ENCODE measurements around the gene NKD2.

NKD2 gene

DNA sequence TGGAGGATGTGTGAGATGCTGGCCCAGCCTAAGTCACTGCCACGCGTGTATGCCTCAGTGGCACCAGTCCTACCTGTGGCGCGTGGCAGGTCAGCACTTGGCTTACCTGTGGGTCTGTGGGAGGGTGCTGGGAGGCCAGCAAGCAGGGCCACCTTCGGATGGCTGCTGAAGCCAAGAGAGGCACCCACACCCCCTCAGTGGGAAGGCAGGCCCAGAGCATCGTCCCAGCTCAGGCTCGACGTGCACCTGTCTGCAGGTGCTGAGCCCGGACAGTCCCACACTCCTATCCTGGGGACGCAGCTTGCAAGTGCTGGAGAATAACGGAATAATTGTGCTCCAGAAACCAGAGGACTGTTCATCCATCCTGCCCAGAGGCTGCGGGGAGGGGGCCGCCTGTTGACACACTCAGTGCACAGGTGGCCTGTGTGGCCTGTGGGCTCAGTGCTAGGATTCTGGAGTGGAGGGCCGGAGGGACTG is 24.0 kb downstream of the NKD2 start:
- H3K27me3 Mint-ChIP-seq, result peaks cover 1% of the 10 kb centered on the region
- no peak for ATAC-seq
- H3K4me1 Mint-ChIP-seq, result no peaks in the 10 kb centered on the region
- no peaks in the 10 kb centered on the region for H3K9me3 Mint-ChIP-seq
- H3K4me3 Mint-ChIP-seq, result no peak overlapping the region
- H3K27ac Mint-ChIP-seq, result no peak overlapping the region
- H3K36me3 Mint-ChIP-seq (ENCODE audit: low read depth), result no peaks in the 10 kb centered on the region
- DNase-seq, result no peak

DNA sequence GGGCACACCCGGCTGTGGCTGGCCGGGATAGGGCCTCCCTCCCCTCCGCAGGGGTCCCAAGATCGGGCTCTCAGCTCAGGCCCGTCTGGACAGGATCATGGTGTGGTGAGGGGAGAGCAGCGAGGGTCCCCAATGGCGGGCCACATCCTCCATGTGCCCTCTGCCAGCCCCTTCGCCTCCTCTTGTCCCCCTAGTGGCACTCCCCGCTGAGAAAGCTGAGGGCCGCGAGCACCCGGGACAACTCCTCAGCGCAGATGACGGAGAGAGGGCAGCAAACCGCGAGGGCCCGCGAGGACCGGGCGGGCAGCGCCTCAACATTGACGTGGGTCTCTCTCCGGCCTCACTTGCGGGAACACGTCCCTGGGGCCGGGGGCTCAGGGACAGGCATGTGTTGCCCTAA is 24.6 kb downstream of the NKD2 start:
- Mint-ChIP-seq H3K9me3 (no peaks in the 10 kb centered on the region), H3K27ac (no peak overlapping the region), H3K4me1 (no peaks in the 10 kb centered on the region), H3K4me3 (no peak overlapping the region), H3K36me3 (ENCODE audit: low read depth) (no peaks in the 10 kb centered on the region), H3K27me3 (peaks cover 1% of the 10 kb centered on the region)
- DNase-seq (no peak), ATAC-seq (no peak)

DNA sequence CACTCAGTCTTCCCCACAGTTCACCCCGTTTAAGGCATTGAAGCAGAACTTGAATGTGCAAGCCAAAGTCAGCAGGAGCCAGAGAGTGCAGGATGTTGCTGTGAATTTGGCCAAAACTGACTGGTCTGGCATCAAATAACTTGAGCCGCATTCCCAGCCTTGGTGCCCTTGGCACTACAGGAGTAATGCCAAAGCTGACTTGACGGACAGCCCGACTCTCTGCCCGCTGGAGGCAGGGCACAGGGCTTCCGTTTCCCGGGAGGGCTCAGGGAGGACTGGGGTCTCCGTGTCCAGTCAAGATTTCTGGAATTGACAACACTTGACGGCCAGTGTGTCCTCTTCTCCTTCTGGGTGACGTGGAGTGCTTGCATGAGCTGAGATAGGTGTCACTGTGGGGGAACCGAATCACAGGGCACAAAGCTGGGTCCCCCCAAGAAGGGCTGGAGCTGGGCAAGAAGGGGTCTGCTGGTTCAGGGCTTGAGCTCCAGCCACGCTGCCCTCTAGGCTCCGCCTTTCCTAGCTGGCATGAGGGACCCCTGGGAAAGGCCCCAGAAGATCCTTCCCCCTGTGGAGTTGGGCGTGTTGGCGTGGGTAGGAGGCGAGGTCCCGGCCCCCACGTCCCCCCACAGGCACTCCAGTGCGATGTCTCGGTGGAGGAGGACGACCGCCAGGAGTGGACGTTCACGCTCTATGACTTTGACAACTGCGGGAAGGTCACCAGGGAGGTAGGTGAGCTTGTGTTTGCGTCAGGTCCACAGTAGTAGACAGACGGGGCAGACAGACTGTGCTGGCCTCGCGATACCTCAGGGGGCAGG is 25.2 kb downstream of the NKD2 start:
- DNase-seq (no peak), ATAC-seq (no peak)
- Mint-ChIP-seq H3K36me3 (ENCODE audit: low read depth) (no peaks in the 10 kb centered on the region), H3K27me3 (peaks cover 1% of the 10 kb centered on the region), H3K27ac (no peak overlapping the region), H3K4me3 (no peak overlapping the region), H3K9me3 (no peaks in the 10 kb centered on the region), H3K4me1 (no peaks in the 10 kb centered on the region)

DNA sequence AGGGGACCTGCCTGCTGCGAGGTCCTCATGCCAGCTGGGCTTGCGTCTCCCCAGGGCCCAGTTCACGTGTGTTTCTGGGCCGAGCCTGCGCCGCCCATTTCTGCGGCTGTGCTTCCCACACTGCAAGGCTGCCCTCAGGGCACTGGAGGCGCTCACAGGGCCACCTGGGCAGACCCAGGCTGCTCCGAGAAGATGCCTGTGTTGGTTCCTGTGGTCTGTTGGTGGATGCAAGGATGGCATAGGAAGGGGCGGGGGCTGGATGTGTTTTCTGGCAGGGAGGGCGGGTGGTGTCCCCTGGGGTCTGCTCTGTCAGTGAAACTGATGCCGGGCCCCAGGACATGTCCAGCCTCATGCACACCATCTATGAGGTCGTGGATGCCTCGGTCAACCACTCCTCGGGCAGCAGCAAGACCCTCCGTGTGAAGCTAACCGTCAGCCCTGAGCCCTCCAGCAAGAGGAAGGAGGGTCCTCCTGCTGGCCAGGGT is 25.9 kb downstream of the NKD2 start:
- ATAC-seq (no peak), DNase-seq (no peak)
- Mint-ChIP-seq H3K36me3 (ENCODE audit: low read depth) (no peaks in the 10 kb centered on the region), H3K4me3 (no peak overlapping the region), H3K9me3 (no peaks in the 10 kb centered on the region), H3K27me3 (peaks cover 1% of the 10 kb centered on the region), H3K27ac (no peak overlapping the region), H3K4me1 (no peaks in the 10 kb centered on the region)

DNA sequence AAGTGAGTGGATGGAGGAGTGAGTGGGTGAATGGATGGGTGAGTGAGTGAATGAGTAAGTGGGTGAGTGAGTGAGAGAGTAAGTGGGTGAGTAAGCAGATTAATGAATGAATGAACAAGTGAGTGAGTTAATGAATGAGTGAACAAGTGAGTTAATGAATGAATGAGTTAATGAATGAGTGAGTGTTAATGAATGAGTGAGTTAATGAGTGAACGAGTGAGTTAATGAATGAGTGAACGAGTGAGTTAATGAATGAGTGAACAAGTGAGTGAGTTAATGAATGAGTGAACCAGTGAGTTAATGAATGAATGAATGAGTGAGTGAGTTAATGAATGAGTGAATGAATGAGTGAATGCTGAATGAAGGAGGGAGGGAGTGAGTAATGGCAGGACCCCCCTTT is 26.4 kb downstream of the NKD2 start:
- peaks cover 1% of the 10 kb centered on the region for H3K27me3 Mint-ChIP-seq
- no peaks in the 10 kb centered on the region for H3K36me3 Mint-ChIP-seq (ENCODE audit: low read depth)
- H3K9me3 Mint-ChIP-seq, result no peaks in the 10 kb centered on the region
- ATAC-seq (no peak), DNase-seq (no peak)
- H3K27ac Mint-ChIP-seq, result no peak overlapping the region
- no peak overlapping the region for H3K4me3 Mint-ChIP-seq
- H3K4me1 Mint-ChIP-seq, result no peaks in the 10 kb centered on the region

DNA sequence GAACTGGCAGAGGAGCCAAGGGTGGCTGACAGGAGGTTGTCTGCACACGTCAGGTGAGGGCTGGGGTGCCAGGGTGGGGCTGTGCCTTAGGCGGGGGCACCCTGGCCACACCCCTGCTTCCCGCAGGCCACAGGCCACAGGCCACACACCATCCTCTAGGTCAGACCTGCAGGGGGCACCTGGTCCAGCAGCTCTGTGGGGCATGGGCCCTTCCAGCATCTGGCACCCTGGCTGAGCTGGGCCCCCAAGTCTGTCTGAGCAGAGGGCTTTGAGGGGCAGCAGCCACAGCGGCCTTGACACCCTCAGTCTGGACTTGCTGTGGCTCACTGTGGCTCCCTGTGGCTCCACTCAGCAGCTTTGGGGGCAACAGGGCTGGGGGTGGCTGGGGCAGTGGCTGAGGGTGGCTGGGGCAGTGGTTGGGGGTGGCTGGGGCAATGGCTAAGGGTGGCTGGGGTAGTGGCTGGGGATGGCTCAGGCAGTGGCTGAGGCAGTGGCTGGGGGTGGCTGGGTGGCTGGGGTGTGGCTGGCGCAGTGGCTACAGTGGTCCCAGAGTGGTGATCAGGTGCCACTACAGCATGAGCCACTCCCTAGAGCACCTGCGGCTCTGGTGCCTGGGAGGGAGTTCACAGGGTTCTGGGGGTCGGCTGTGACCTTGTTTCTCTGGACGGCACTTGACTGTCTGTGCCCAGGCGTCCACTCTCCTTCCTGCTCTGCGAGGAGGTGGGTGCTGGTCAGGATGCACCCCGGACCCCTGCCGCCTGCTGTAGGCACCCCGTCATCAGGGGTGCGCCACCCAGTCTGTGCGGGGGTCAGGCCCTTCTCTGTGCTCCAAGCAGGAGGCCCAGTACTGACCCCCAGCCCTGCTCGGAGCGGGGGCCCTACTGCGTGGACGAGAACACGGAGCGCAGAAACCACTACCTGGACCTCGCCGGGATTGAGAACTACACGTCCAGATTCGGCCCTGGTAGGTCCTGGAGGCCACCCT is 27.1 kb downstream of the NKD2 start:
- Mint-ChIP-seq H3K4me1 (no peaks in the 10 kb centered on the region), H3K27me3 (peaks cover 1% of the 10 kb centered on the region), H3K9me3 (no peaks in the 10 kb centered on the region), H3K36me3 (ENCODE audit: low read depth) (no peaks in the 10 kb centered on the region), H3K4me3 (no peak overlapping the region), H3K27ac (no peak overlapping the region)
- ATAC-seq, result no peak
- no peak for DNase-seq

DNA sequence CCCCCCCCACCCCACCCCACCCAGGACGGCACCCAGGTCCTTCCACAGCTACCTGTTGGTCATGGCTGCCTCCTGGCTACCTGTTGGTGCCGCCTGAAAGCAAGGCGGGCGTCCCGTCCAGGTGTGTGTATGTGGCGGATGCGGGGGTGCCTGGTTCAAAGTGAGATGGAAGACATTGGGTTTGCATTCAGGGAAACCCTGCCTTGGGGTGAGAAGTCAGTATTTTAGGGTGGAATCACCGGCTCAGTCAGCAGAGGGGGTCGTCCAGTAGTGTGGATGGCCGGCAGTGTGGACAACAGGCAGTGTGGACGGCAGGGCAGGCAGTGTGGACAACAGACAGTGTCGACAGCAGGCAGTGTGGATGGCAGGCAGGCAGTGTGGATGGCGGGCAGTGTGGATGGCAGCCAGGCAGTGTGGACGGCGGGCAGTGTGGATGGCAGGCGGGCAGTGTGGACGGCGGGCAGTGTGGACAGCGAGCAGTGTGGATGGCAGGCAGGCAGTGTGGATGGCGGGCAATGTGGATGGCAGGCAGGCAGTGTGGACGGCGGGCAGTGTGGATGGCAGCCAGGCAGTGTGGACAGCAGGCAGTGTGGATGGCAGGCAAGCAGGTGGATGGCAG is 28.0 kb downstream of the NKD2 start:
- Mint-ChIP-seq H3K4me3 (no peak overlapping the region), H3K9me3 (peaks cover 9% of the 10 kb centered on the region), H3K36me3 (ENCODE audit: low read depth) (no peaks in the 10 kb centered on the region), H3K4me1 (no peaks in the 10 kb centered on the region), H3K27ac (no peak overlapping the region), H3K27me3 (peaks cover 1% of the 10 kb centered on the region)
- DNase-seq (no peak), ATAC-seq (no peak)

DNA sequence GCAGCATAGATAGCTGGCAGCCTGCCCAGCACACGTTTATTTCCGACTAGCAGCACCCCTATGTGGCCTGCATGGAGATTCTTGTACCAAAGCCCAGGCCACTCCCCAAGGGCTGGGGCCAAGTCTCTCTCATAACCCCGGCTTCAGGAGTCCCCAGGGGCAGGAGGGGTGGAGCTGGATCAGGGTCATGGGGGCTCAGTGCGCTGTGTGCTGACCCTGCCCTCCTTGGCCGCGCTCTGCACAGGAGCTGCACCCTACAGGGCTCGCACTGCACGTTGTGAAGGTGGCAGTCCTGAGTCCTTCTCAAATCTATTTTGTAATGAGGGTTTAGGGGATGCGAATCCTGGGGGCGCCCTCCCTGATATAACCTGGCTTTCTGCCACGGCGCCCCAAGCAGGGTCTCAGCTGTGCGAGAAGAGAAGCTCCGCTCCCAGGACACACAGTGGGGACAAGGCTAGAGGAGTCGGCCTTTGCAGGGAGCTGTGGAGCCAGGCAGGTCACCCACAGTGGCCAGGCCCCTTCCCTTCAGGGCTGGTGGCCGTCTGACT is 28.6 kb downstream of the NKD2 start:
- DNase-seq (no peak), ATAC-seq (no peak)
- Mint-ChIP-seq H3K4me3 (no peak overlapping the region), H3K4me1 (no peaks in the 10 kb centered on the region), H3K27ac (no peak overlapping the region), H3K9me3 (peaks cover 14% of the 10 kb centered on the region), H3K36me3 (ENCODE audit: low read depth) (no peaks in the 10 kb centered on the region), H3K27me3 (peaks cover 1% of the 10 kb centered on the region)

DNA sequence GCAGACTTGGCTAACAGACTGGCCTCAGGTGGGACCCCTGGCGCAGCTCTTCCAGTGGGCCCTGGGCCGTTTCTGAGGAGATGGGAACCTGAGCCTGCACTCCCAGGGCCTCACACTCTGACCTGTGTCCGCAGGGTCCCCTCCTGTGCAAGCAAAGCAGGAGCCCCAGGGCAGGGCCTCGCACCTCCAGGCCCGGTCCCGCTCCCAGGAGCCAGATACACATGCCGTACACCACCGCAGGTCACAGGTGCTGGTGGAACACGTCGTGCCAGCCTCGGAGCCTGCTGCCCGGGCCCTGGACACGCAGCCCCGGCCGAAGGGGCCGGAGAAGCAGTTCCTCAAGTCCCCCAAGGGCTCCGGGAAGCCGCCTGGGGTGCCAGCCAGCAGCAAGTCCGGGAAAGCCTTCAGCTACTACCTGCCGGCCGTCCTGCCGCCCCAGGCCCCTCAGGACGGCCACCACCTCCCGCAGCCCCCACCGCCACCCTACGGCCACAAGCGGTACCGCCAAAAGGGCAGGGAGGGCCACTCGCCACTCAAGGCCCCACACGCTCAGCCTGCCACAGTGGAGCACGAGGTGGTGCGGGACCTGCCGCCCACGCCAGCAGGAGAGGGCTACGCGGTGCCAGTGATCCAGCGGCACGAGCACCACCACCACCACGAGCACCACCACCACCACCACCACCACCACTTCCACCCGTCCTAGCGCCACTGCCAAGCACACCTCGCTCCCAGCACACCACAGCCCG is 29.2 kb downstream of the NKD2 start:
- H3K4me3 Mint-ChIP-seq, result no peak overlapping the region
- no peaks in the 10 kb centered on the region for H3K4me1 Mint-ChIP-seq
- H3K9me3 Mint-ChIP-seq, result peaks cover 21% of the 10 kb centered on the region
- H3K36me3 Mint-ChIP-seq (ENCODE audit: low read depth), result peaks cover 1% of the 10 kb centered on the region
- DNase-seq (no peak), ATAC-seq (no peak)
- H3K27me3 Mint-ChIP-seq, result peaks cover 3% of the 10 kb centered on the region
- no peak overlapping the region for H3K27ac Mint-ChIP-seq

DNA sequence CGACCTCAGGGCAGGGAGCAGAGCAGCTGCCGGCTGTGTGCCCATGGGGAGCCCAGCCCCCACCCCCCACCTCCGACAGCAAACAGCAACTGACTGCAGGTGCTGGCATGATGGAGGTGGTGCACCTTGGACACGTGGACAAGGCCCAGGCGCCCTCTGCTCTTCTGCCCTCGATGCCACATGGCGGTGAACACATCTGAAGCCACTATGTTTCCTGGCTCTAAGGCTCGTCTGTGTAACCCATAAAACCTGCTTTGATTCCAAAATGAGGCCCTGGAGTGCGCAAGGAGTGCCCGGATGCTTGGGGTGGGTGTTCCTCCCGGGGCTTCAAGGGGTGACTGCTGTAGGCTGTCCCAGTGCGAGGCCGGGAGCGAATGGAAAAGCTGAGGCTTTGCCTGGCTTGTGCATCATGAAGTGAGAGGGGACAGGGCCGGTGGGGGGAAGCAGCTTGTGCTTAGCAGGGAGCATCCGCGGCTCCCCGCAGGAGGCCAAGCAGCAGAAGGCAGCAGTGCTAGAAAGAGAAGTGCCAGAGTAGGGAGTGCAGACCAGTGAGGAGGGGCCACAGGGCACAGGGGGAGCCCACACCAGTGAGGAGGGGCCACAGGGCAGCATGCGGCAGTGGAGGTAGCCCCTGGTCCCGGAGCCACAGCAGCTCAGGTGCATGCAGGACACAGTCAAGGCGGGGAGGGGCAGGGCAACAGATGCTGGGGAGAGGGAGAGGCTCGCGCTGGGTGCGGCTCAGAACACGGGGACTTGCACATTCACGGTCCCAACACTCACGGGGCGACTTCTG is 30.0 kb downstream of the NKD2 start:
- H3K4me3 Mint-ChIP-seq, result no peak overlapping the region
- H3K4me1 Mint-ChIP-seq, result peaks cover 2% of the 10 kb centered on the region
- ATAC-seq, result no peak
- DNase-seq, result no peak
- H3K27ac Mint-ChIP-seq, result no peak overlapping the region
- H3K36me3 Mint-ChIP-seq (ENCODE audit: low read depth), result peaks cover 7% of the 10 kb centered on the region
- H3K9me3 Mint-ChIP-seq, result peaks cover 29% of the 10 kb centered on the region
- peaks cover 3% of the 10 kb centered on the region for H3K27me3 Mint-ChIP-seq

DNA sequence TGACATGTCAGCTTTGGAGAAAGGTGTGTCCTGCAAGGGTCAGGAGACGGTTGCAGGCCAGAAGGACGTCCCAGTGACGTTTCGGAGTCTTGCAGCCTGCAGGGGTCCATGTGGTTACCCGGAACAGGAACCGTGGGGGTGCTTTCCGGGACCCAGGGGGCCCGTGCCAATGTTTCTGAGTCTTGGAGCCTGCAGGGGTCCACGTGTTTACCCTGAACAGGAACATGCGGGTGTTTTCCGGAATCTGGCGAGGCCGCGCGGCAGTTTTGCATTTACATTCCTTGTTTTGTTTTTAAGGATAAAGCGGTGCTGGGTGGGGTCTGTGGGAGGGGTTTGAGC is 30.6 kb downstream of the NKD2 start:
- peaks cover 7% of the 10 kb centered on the region for H3K36me3 Mint-ChIP-seq (ENCODE audit: low read depth)
- peaks cover 2% of the 10 kb centered on the region for H3K4me1 Mint-ChIP-seq
- no peak overlapping the region for H3K4me3 Mint-ChIP-seq
- peaks cover 34% of the 10 kb centered on the region for H3K9me3 Mint-ChIP-seq
- no peak for DNase-seq
- ATAC-seq, result no peak
- H3K27me3 Mint-ChIP-seq, result peaks cover 3% of the 10 kb centered on the region
- no peak overlapping the region for H3K27ac Mint-ChIP-seq

DNA sequence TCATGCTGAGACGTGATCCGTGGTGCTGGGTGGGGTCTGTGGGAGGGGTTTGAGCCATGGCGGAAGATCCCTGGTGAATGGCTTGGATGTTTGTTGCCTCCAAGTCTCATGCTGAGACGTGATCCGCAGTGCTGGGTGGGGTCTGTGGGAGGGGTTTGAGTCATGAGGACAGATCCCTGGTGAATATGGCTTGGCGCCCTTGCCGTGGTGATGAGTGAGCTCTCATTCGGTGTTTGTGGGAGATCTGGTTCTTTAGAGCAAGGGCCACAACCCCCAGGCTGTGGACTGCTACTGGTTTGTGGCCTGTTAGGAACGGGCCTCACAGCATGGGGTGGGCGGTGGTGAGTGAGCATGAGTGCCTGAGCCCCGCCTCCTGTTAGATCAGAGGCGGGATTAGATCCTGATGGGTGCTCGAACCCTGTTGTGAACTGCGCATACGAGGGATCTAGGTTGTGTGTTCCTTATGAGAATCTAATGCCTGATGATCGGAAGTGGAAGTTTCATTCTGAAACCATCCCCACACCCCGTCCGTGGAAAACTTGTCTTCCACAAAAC is 31.2 kb downstream of the NKD2 start:
- H3K4me1 Mint-ChIP-seq, result peaks cover 2% of the 10 kb centered on the region
- no peak for DNase-seq
- peaks cover 40% of the 10 kb centered on the region for H3K9me3 Mint-ChIP-seq
- H3K36me3 Mint-ChIP-seq (ENCODE audit: low read depth), result peaks cover 11% of the 10 kb centered on the region
- H3K27me3 Mint-ChIP-seq, result peaks cover 3% of the 10 kb centered on the region
- no peak overlapping the region for H3K4me3 Mint-ChIP-seq
- ATAC-seq, result no peak
- H3K27ac Mint-ChIP-seq, result no peak overlapping the region

DNA sequence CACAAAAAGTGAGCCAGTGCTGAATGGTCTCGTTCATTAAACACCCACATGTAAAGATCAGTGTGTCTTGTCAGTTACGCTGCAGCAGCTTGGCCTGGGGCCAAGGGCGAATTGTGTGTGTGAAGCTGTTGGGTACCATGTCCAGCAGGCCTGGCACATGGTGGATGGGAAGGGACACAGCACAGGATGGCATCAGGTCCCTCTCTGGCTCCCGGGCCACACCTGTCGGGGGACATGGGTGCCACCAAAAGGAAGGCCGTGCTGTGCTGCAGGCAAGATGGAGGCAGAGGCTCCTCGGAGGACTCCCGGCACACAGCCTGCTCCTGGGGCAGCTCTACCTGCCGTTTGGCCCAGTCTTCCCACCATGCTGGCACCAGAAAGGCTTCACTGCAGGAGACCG is 32.0 kb downstream of the NKD2 start:
- H3K4me3 Mint-ChIP-seq, result no peak overlapping the region
- H3K27ac Mint-ChIP-seq, result no peak overlapping the region
- ATAC-seq (no peak), DNase-seq (no peak)
- H3K27me3 Mint-ChIP-seq, result peaks cover 2% of the 10 kb centered on the region
- H3K4me1 Mint-ChIP-seq, result peaks cover 2% of the 10 kb centered on the region
- H3K9me3 Mint-ChIP-seq, result peaks cover 48% of the 10 kb centered on the region
- H3K36me3 Mint-ChIP-seq (ENCODE audit: low read depth), result peaks cover 14% of the 10 kb centered on the region
